Uterus (tissue), 2 donors: Measurements from ENCODE around the gene TMEM131L.

Source experiments
- CTCF ChIP-seq, 4 experiments: fragments of 200-600 bp in 2 of 4; fragments of 450-650 bp in 2 of 4; sonication (generic) in 2 of 4; IDR thresholded peaks; one replicate each; pipeline ENCODE4 v1.5.1; 2016 to 2019; ENCODE audit warnings: antibody characterized with exemption in 4 of 4, mild to moderate bottlenecking in 2 of 4, moderate library complexity in 1 of 4
- POLR2A ChIP-seq, 2 donors: fragments of 450-650 bp; IDR thresholded peaks; one replicate each; pipeline ENCODE4 v1.6.1; 2016; ENCODE audit warnings: antibody characterized with exemption in 2 of 2, mild to moderate bottlenecking in 1 of 2, moderate library complexity in 1 of 2

- TF ChIP-seq CTCF (IDR thresholded peaks at IDR 0.05) = no peak
- TF ChIP-seq POLR2A (IDR thresholded peaks at IDR 0.05) = no peak
Measured at GRCh38 chr4:153419673-153420278, 46.4 kb upstream of the TMEM131L start.
